B cell (primary cell): ENCODE data around the gene CENPW. TPM values are rescaled to one million over a fixed set of nuclear protein-coding genes. Genes with fewer than 3 reads are reported as not detected.

Experiments
- ATAC-seq: fragments of 200-7000 bp; cut with Tn5 transposase; one replicate; pipeline ENCODE4 v1.10.0; 2021; ENCODE audit warnings: low read depth, mild to moderate bottlenecking, moderate number of reproducible peaks, moderate library complexity
- CTCF ChIA-PET: fragments of 350-600 bp; sonication (Branson Sonifier 250); formaldehyde crosslinking; loops from one replicate; lab custom pipeline; 2021; ENCODE audit warnings: antibody characterized with exemption, inconsistent platforms; lab: Charles Lee
- POLR2A ChIA-PET: fragments of 350-600 bp; sonication (Branson Sonifier 250); formaldehyde crosslinking; loops from one replicate; lab custom pipeline; 2021; ENCODE audit warnings: antibody characterized with exemption; lab: Charles Lee
- DNase-seq: peaks from one replicate; pipeline ENCODE4 v3.0.0; 2013
- H2AFZ ChIP-seq: 2 replicates; pipeline ENCODE4 v1.6.1; 2012; ENCODE audit warnings: mild to moderate bottlenecking, low read depth, low read length; ENCODE audit not compliant: insufficient read depth, poor library complexity, severe bottlenecking
- H3K27ac ChIP-seq, 2 donors: 1 replicate in 1 of 2; 2 replicates in 1 of 2; pipeline ENCODE4 v1.5.1; 2012 to 2013; ENCODE audit warnings: low read length in 2 of 2, mild to moderate bottlenecking in 2 of 2, moderate library complexity in 1 of 2
- H3K27me3 ChIP-seq, 4 experiments: fragments of 200-600 bp in 1 of 4; sonication (generic) in 1 of 4; replicated peaks in 1 of 4; 1 replicate in 2 of 4; 2 replicates in 2 of 4; pipeline versions ENCODE4 v1.6.1 to v1.7.0; 2013 to 2016; ENCODE audit warnings: low read length in 3 of 4, mild to moderate bottlenecking in 2 of 4, mixed read lengths in 1 of 4, moderate library complexity in 1 of 4; ENCODE audit not compliant: insufficient read depth in 4 of 4, control insufficient read depth in 3 of 4; ENCODE audit errors: control extremely low read depth in 1 of 4
- H3K36me3 ChIP-seq, 2 experiments: replicated peaks in 1 of 2; 1 replicate in 1 of 2; 2 replicates in 1 of 2; pipeline versions ENCODE4 v1.6.1 to v1.7.1; 2013; ENCODE audit warnings: low read length in 1 of 2; ENCODE audit not compliant: insufficient read depth in 2 of 2, control insufficient read depth in 1 of 2; ENCODE audit errors: control extremely low read depth in 1 of 2, extremely low read depth in 1 of 2
- H3K4me1 ChIP-seq, 2 donors: fragments of 200-600 bp in 1 of 2; sonication (generic) in 1 of 2; 1 replicate in 1 of 2; 2 replicates in 1 of 2; pipeline versions ENCODE4 v1.5.1 to v1.6.1; 2013 to 2017; ENCODE audit warnings: low read length in 2 of 2; ENCODE audit not compliant: control insufficient read depth in 2 of 2, insufficient read depth in 2 of 2
- H3K4me2 ChIP-seq: replicated peaks from 2 replicates; pipeline ENCODE3; 2012; ENCODE audit warnings: mild to moderate bottlenecking, low read depth, low read length; ENCODE audit not compliant: poor library complexity, severe bottlenecking
- H3K4me3 ChIP-seq, 5 experiments: fragments of 200-600 bp in 1 of 5; sonication (generic) in 1 of 5; 1 replicate in 3 of 5; 2 replicates in 2 of 5; pipeline versions ENCODE4 v1.5.1 to v1.7.0; 2011 to 2016; ENCODE audit warnings: low read length in 4 of 5, mild to moderate bottlenecking in 4 of 5, low read depth in 2 of 5, control low read depth in 1 of 5, moderate library complexity in 1 of 5; ENCODE audit not compliant: insufficient read depth in 1 of 5; ENCODE audit errors: control extremely low read depth in 1 of 5, extremely low read depth in 1 of 5
- H3K79me2 ChIP-seq: fragments of 200-600 bp; sonication (generic); one replicate; pipeline ENCODE4 v1.6.0; 2016; ENCODE audit warnings: low read length; ENCODE audit not compliant: control insufficient read depth, insufficient read depth
- H3K9ac ChIP-seq: fragments of 200-600 bp; sonication (generic); 2 replicates; pipeline ENCODE4 v1.6.1; 2017; ENCODE audit warnings: mild to moderate bottlenecking, low read length, moderate library complexity
- H3K9me3 ChIP-seq, 3 donors: one replicate each; pipeline versions ENCODE4 v1.6.1 to v1.7.1; 2013; ENCODE audit warnings: low read length in 2 of 3; ENCODE audit not compliant: control insufficient read depth in 2 of 3, insufficient read depth in 1 of 3; ENCODE audit errors: control extremely low read depth in 1 of 3
- H4K20me1 ChIP-seq: 2 replicates; pipeline ENCODE4 v1.6.0; 2012; ENCODE audit warnings: mild to moderate bottlenecking, low read length; ENCODE audit not compliant: insufficient read depth, control insufficient read depth, poor library complexity, severe bottlenecking
- H3K27ac Mint-ChIP-seq: one replicate; pipeline ENCODE4 v1.8.0; 2021; ENCODE audit warnings: mixed read lengths
- H3K27me3 Mint-ChIP-seq: one replicate; pipeline ENCODE4 v1.8.0; 2021; ENCODE audit warnings: mixed read lengths
- H3K4me1 Mint-ChIP-seq: one replicate; pipeline ENCODE4 v1.8.0; 2021; ENCODE audit warnings: mixed read lengths
- H3K4me3 Mint-ChIP-seq: one replicate; pipeline ENCODE4 v1.8.0; 2021; ENCODE audit warnings: mixed read lengths
- H3K9me3 Mint-ChIP-seq: one replicate; pipeline ENCODE4 v1.8.0; 2022; ENCODE audit warnings: mixed read lengths; ENCODE audit not compliant: insufficient read depth
- EZH2 ChIP-seq: IDR thresholded peaks from 2 replicates; pipeline ENCODE4 v1.6.1; 2012; ENCODE audit warnings: borderline replicate concordance, low read depth, mild to moderate bottlenecking, moderate library complexity, low read length; ENCODE audit not compliant: insufficient read depth, poor library complexity, severe bottlenecking
- WGBS: methylation state at CpG from one replicate; pipeline ENCODE4 v1.1.5; 2013; ENCODE audit warnings: missing lambda C conversion rate; ENCODE audit not compliant: insufficient coverage; 5-methylcytosine and 5-hydroxymethylcytosine counted together
- intact Hi-C: fragments of 100-400 bp; cut with micrococcal nuclease; formaldehyde crosslinking; loops from one replicate; pipeline ENCODE4 v1.10.0; 2022
- polyA plus RNA-seq: library from polyadenylated mRNA; depleted of rRNA; stranded (reverse); fragments of >200 nt; gene quantifications from 2 replicates; pipeline ENCODE4 v1.2.3, GENCODE V29; 2012
- total RNA-seq, 2 donors: library from RNA; stranded (reverse); fragments of 120-200 nt in 1 of 2; gene quantifications; 1 replicate in 1 of 2; 2 replicates in 1 of 2; pipeline versions ENCODE4 v1.2.3 to v1.2.4, GENCODE V29; 2013 to 2022
- TF ChIP-seq, protein P1 (sequence below): fragments of 200-600 bp; IDR thresholded peaks from one replicate; pipeline ENCODE4 v1.8.0; 2022; ENCODE audit warnings: antibody characterized with exemption, mild to moderate bottlenecking

CENPW gene
- total and polyA plus RNA-seq, 2 donors (not counting 1 experiment from before 2014, with no cell fraction given), result 0.81 to 1.1 TPM

DNA sequence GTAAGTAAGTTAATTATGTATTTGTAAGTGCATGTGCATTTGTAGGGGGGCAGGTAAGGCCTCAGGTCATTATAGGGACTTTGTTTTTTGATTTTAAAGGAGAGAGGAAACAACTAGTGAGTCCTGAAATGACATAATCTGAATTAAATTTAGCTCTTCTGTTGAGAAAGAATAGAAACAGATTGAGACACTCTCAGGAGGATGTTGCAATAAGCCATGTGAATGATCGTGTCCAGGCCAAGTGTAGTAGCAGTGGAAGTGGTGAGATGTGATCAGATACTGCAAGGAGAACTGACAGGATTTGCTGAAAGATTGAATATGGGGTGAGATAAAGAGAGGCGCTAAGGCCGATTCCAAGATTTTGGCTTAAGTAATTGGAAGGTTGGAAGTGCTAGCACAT lies 2.6 kb upstream of the CENPW start:
- TF ChIP-seq, protein P1, sequence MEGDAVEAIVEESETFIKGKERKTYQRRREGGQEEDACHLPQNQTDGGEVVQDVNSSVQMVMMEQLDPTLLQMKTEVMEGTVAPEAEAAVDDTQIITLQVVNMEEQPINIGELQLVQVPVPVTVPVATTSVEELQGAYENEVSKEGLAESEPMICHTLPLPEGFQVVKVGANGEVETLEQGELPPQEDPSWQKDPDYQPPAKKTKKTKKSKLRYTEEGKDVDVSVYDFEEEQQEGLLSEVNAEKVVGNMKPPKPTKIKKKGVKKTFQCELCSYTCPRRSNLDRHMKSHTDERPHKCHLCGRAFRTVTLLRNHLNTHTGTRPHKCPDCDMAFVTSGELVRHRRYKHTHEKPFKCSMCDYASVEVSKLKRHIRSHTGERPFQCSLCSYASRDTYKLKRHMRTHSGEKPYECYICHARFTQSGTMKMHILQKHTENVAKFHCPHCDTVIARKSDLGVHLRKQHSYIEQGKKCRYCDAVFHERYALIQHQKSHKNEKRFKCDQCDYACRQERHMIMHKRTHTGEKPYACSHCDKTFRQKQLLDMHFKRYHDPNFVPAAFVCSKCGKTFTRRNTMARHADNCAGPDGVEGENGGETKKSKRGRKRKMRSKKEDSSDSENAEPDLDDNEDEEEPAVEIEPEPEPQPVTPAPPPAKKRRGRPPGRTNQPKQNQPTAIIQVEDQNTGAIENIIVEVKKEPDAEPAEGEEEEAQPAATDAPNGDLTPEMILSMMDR, result no peak
- no peak for TF ChIP-seq EZH2
- DNase-seq (no peak), ATAC-seq (no peak)
- Mint-ChIP-seq H3K27me3 (no peaks in the 10 kb centered on the region), H3K27ac (no peak overlapping the region), H3K4me3 (no peak overlapping the region), H3K9me3 (no peaks in the 10 kb centered on the region), H3K4me1 (peaks cover 10% of the 10 kb centered on the region)
- Histone ChIP-seq H3K4me3 (no peak overlapping the region), H3K36me3 (no peaks in the 10 kb centered on the region), H2AFZ (no peak overlapping the region), H3K4me2 (no peak overlapping the region), H3K27ac (no peak overlapping the region), H3K9me3 (no peaks in the 10 kb centered on the region), H4K20me1 (no peaks in the 10 kb centered on the region), H3K9ac (no peak overlapping the region), H3K27me3 (no peaks in the 10 kb centered on the region), H3K4me1 (peaks cover 8 to 10% of the 10 kb centered on the region in 2 donors), H3K79me2 (no peaks in the 10 kb centered on the region)
- POLR2A ChIA-PET, result no interaction called here
- intact Hi-C loops, result no loop called here
- whole genome bisulfite sequencing, result 79% methylated on average over 3 of the region's 3 CpGs
- CTCF ChIA-PET, result no interaction called here

DNA sequence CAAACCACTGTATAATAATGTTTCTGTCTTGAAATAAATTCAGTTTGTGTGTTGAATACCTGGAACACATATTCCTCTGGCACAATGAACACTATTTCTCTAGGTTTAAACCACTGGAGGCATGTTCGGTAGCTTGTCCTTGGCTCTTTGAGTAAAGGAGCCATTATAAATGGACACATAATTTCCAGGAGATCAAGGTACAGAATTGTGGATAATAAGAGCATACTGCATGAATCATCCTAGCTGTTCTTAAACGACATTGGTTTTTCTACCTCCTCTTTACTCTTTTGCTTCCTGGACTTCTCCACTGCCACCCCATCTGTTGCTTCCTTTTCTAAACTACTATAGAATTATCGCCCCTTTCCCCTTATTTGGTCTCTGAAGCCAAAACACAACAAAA lies 1.2 kb downstream of the CENPW start:
- Mint-ChIP-seq H3K4me3 (peak overlapping the region; percentile 7), H3K27me3 (no peaks in the 10 kb centered on the region), H3K4me1 (peaks cover 10% of the 10 kb centered on the region), H3K27ac (no peak overlapping the region), H3K9me3 (no peaks in the 10 kb centered on the region)
- no peaks in the 10 kb centered on the region for H3K9me3 ChIP-seq
- H3K4me2 ChIP-seq, result peak overlapping the region; percentile 89
- no peaks in the 10 kb centered on the region for H3K79me2 ChIP-seq
- POLR2A ChIA-PET, result no interaction called here
- H3K36me3 ChIP-seq, result no peaks in the 10 kb centered on the region
- H3K4me1 ChIP-seq, result peaks cover 8 to 10% of the 10 kb centered on the region in 2 donors
- DNase-seq (no peak), ATAC-seq (no peak)
- H2AFZ ChIP-seq, result peak overlapping the region; percentile 99
- WGBS, result no CpG with 5 or more reads among the region's 3 CpGs
- CTCF ChIA-PET, result no interaction called here
- H4K20me1 ChIP-seq, result no peaks in the 10 kb centered on the region
- TF ChIP-seq EZH2, result no peak
- TF ChIP-seq, protein P1, result no peak
- no peaks in the 10 kb centered on the region for H3K27me3 ChIP-seq
- H3K4me3 ChIP-seq, result no peak overlapping the region
- peak overlapping the region; percentile 90 for H3K9ac ChIP-seq
- intact Hi-C loops, result no loop called here
- H3K27ac ChIP-seq, result no peak overlapping the region
